Tibial artery (tissue), 4 donors: ENCODE results near the gene RPN2.

Experiments used
- DNase-seq, 2 donors: peaks; one replicate each; pipeline ENCODE4 v3.0.0-alpha.2; 2019
- H3K27ac ChIP-seq, 2 donors: fragments of 200-600 bp; sonication (generic) in 1 of 2; 1 replicate in 1 of 2; 2 replicates in 1 of 2; pipeline ENCODE4 v1.5.1; 2018 to 2019; ENCODE audit warnings: mild to moderate bottlenecking in 1 of 2
- H3K27me3 ChIP-seq, 2 donors: fragments of 200-600 bp; sonication (generic) in 1 of 2; one replicate each; pipeline versions ENCODE4 v1.5.1 to v1.6.0; 2016 to 2019
- H3K36me3 ChIP-seq, 3 donors: fragments of 200-600 bp; sonication (generic) in 2 of 3; one replicate each; pipeline ENCODE4 v1.5.1; 2016 to 2019; ENCODE audit warnings: mild to moderate bottlenecking in 2 of 3
- H3K4me1 ChIP-seq, 4 donors: fragments of 200-600 bp; sonication (generic) in 2 of 4; 1 replicate in 3 of 4; 2 replicates in 1 of 4; pipeline ENCODE4 v1.5.1; 2016 to 2019
- H3K4me3 ChIP-seq, 2 donors: fragments of 200-600 bp; sonication (generic) in 1 of 2; 1 replicate in 1 of 2; 2 replicates in 1 of 2; pipeline ENCODE4 v1.5.1; 2018 to 2019; ENCODE audit warnings: mild to moderate bottlenecking in 2 of 2
- H3K9me3 ChIP-seq, 3 donors: fragments of 200-600 bp; sonication (generic) in 1 of 3; one replicate each; pipeline ENCODE4 v1.5.1; 2016 to 2019
- intact Hi-C: fragments of 100-400 bp; cut with DNase I; formaldehyde crosslinking; loops from one replicate; pipeline ENCODE4 v1.15.0; 2023; ENCODE audit warnings: low total_unique reads
- TF ChIP-seq, protein P1 (sequence below), 2 experiments: fragments of 200-600 bp in 1 of 2; fragments of 450-650 bp in 1 of 2; IDR thresholded peaks; one replicate each; pipeline ENCODE4 v1.5.1; 2017 to 2019; ENCODE audit warnings: antibody characterized with exemption in 2 of 2, mild to moderate bottlenecking in 1 of 2, moderate library complexity in 1 of 2

RPN2 gene

DNA sequence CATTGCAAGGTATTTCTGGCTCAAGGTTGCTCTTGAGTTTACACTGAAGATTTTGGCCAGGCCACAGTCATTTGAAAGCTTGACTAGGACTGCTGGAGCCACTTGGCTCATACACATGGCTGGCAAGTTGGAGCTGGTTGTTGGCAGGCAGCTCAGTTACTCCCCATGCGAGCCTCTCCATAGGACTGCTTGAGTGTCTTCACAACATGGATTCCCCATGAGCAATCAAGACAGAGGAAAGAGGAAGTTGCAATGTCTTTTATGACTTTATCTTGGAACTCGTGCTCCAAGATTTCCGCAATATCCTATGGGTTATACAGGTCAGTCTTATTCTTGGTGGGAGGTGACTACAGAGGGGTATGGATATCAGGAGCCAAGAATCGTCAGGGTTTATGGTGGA, 109.0 kb downstream of the RPN2 start:
- DNase-seq: no peak
- H3K9me3 ChIP-seq: no peaks in the 10 kb centered on the region
- intact Hi-C loops: no loop called here
- peaks cover under 1 to 17% (median 8%) of the 10 kb centered on the region in 3 donors for H3K36me3 ChIP-seq
- no peak overlapping the region for H3K4me3 ChIP-seq
- H3K27me3 ChIP-seq: no peaks in the 10 kb centered on the region
- peaks cover 0 to 15% (median 11%) of the 10 kb centered on the region in 4 donors for H3K4me1 ChIP-seq
- H3K27ac ChIP-seq: no peak overlapping the region
- TF ChIP-seq, protein P1, sequence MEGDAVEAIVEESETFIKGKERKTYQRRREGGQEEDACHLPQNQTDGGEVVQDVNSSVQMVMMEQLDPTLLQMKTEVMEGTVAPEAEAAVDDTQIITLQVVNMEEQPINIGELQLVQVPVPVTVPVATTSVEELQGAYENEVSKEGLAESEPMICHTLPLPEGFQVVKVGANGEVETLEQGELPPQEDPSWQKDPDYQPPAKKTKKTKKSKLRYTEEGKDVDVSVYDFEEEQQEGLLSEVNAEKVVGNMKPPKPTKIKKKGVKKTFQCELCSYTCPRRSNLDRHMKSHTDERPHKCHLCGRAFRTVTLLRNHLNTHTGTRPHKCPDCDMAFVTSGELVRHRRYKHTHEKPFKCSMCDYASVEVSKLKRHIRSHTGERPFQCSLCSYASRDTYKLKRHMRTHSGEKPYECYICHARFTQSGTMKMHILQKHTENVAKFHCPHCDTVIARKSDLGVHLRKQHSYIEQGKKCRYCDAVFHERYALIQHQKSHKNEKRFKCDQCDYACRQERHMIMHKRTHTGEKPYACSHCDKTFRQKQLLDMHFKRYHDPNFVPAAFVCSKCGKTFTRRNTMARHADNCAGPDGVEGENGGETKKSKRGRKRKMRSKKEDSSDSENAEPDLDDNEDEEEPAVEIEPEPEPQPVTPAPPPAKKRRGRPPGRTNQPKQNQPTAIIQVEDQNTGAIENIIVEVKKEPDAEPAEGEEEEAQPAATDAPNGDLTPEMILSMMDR (IDR thresholded peaks at IDR 0.05): no peak

DNA sequence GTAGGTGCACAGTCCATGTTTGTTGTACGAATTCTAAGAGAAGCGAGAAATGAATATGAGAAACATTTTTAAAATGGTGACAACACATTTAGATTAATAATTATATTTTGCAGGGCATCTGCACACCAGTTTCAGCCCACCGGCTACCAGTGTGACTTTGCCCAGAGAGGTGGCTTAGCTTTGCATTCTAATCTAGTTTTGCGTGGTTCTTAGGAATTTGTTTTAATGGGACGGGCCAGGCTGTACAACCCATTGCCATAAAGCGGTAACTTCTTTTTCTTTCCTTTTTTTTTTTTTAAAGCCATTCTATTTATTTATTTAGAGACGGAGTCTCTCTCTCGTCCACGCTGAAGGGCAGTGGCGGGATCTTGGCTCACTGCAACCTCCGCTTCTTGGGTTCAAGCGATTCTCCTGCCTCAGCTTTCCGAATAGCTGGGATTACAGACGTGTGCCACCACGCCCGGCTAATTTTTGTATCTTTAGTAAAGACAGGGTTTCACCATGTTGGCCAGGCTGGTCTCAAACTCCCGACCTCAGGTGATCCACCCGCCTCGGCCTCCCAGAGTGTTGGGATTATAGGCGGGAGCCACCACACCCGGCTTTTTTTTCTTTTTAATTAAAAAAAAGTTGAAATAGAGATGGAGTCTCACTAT, 111.2 kb downstream of the RPN2 start:
- no peak for DNase-seq
- Histone ChIP-seq H3K36me3 (peaks cover 5 to 22% (median 15%) of the 10 kb centered on the region in 3 donors), H3K27me3 (no peaks in the 10 kb centered on the region), H3K9me3 (no peaks in the 10 kb centered on the region), H3K4me3 (peak overlapping the region; percentile 92 to 100), H3K27ac (peak overlapping the region; percentile 97 to 99), H3K4me1 (peaks cover 0 to 34% (median 24%) of the 10 kb centered on the region in 4 donors)
- TF ChIP-seq, protein P1 (IDR thresholded peaks at IDR 0.05): no peak
- intact Hi-C loops: loop anchor here (5.0 kb wide), 1 partner anchor 62 kb away; no protein-coding TSS in a partner anchor
